ENCODE measurements around the gene CDC6.
A peak's percentile ranks its signal among the peaks of the same experiment; 100 is the strongest.

The CDC6 gene, protein sequence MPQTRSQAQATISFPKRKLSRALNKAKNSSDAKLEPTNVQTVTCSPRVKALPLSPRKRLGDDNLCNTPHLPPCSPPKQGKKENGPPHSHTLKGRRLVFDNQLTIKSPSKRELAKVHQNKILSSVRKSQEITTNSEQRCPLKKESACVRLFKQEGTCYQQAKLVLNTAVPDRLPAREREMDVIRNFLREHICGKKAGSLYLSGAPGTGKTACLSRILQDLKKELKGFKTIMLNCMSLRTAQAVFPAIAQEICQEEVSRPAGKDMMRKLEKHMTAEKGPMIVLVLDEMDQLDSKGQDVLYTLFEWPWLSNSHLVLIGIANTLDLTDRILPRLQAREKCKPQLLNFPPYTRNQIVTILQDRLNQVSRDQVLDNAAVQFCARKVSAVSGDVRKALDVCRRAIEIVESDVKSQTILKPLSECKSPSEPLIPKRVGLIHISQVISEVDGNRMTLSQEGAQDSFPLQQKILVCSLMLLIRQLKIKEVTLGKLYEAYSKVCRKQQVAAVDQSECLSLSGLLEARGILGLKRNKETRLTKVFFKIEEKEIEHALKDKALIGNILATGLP

GRCh38 chr17:40287494-40288369 is at the start of gene CDC6:
TSS of gene CDC6 (plus strand) at chr17:40287879. CDS start at chr17:40289421, 1,542 bp downstream.
- peak; percentile 98 for DNase-seq (ENCODE audit: low spot score)

DNA sequence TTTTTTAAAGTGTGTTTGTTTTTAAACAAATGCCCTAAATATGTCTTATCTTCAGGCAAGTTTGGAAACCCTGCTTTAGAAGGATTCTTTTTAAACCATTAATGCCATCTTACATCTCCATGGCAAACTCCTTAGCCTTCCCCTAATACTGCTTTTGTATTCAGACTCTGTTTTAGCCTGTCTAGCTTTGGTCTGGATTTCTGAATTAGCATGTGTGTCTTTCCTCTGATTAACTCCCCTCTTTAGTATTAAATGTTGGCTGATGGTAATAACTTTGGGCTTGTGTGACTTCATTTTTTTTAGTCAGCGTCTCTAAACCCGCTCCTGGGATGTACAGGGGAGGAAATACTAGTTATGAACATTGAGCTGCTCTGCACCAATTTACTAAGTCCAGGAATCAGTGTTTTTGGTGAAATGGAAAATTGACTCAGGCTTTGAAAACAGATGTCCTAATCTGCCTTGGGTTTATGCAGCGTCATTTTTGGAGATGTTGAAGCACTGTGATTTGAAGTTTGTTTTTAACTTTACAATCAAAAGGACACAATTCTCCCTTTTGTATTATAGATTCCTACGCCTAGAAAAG is 46.3 kb upstream of the CDC6 start:
- no peak for DNase-seq (ENCODE audit: low spot score)

- DNase-seq (ENCODE audit: low spot score), result no peak
Measured at GRCh38 chr17:40242774-40243173, 44.9 kb upstream of the CDC6 start.

GRCh38 chr17:40243761-40244160 is 43.9 kb upstream of the CDC6 start:
- DNase-seq (ENCODE audit: low spot score), result no peak

DNA sequence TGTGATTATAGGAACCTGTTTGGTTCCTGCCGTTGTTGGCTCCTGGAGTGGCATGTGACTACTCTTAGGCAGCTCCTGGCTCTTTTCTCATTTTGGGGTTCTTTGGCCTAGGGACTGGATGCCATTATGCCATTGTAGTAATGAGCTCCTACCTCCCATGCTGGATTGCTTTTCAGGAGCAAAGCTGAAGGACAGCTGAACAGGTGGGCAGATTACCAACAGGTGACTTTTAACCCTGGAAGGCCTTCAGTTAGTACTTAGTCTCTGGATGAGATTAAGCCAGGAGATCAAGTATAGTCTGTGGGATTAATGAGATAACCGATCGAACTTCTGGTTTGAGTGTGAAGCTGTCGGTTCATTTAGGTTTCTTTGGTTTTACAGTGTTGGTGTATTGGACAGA is 43.4 kb upstream of the CDC6 start:
- DNase-seq (ENCODE audit: low spot score), result no peak

GRCh38 chr17:40247926-40248495 is 39.7 kb upstream of the CDC6 start:
- DNase-seq (ENCODE audit: low spot score), result no peak

GRCh38 chr17:40248507-40248906 is 39.2 kb upstream of the CDC6 start:
- no peak for DNase-seq (ENCODE audit: low spot score)

GRCh38 chr17:40251576-40251975 is 36.1 kb upstream of the CDC6 start:
- peak; percentile 69 for DNase-seq (ENCODE audit: low spot score)

DNA sequence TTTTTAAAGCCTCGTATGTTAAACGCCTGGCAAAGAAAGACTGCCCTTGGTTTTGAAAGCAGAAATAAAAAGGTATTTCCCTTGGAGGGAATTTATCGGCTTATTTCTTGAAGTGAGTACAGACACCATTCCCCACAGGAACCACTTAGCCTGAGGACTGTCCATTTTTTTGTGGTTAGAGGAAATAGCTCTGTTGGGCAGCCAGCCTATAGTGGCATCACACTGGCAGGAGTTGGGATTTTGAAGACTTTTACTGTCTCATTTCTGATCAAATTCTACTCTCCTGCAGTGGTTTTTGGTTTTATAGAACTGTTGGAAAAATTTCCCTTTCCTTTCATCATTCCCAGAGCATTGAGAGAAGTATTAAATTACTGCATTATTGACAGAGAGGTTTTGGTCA is 34.1 kb upstream of the CDC6 start:
- no peak for DNase-seq (ENCODE audit: low spot score)

DNA sequence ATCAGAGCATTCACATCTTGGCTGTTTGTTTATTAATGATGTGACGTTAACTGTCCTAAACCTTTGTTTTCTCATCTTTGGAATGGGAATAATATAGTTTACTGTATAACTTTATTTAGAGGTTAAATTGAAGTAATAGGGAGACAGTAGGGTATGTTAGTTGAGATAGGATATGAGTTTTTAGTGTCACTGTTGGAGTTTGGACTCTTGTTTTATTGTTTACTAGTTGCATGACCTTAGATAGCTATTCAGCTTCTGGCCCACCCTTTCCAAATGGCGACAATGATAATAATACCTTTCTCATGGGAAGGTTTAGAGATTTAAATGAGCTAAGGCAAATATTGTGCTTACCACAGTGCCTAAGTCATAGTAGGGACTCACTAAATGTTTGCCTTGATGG is 28.2 kb upstream of the CDC6 start:
- no peak for DNase-seq (ENCODE audit: low spot score)

- no peak for DNase-seq (ENCODE audit: low spot score)
Measured at GRCh38 chr17:40260528-40260927, 27.2 kb upstream of the CDC6 start.

GRCh38 chr17:40264458-40265185 is 23.1 kb upstream of the CDC6 start:
- no peak for DNase-seq (ENCODE audit: low spot score)

GRCh38 chr17:40265337-40265736 is 22.3 kb upstream of the CDC6 start:
- no peak for DNase-seq (ENCODE audit: low spot score)

GRCh38 chr17:40266882-40267281 is 20.8 kb upstream of the CDC6 start:
- no peak for DNase-seq (ENCODE audit: low spot score)

DNA sequence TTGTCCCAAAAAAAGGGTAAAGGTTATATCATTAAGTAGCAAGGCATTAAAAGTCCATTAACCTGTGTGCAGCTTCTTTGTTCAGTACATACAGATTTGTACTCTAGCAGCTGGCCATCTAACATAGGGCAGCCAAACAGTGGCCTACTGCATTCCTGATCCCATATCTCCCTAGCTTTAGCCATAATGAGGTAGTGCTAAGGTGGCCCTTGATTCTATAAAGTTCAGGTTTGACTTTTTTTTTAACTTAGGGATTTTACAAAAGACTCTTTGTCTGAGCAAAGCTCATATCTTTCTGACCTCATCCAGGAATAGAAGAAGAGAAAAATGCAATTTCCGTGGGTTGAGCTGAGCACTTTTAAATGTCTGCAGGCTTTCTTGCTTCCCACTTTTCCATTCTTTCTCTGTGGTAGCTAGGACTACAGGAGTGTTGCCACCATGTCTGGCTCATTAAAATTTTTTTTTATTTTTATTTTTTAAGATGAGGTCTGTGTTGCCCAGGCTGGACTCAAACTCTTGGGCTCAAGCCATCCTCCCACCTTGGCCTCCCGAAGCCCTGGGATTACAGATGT is 19.5 kb upstream of the CDC6 start:
- no peak for DNase-seq (ENCODE audit: low spot score)

GRCh38 chr17:40278414-40278813 is 9.3 kb upstream of the CDC6 start:
- no peak for DNase-seq (ENCODE audit: low spot score)

DNA sequence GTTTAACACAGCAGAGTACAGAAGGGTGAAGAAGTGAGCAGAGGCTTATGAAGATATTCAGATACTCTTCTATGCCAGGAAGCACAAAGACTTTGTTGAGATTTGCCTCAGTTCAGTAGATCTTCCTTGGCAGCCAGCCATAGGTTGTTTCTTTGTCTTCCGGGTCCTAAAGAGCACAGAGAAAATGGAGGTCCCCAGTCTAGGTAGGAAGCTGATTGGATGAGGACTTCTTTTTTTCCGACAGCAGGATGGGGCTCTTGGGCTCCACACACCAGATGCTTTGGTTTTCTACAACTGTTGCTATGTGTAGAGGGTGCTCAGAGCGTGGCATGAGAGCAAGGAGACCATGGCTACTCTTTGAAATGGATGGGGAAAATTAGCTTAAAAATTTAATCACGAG is 8.3 kb upstream of the CDC6 start:
- no peak for DNase-seq (ENCODE audit: low spot score)

DNA sequence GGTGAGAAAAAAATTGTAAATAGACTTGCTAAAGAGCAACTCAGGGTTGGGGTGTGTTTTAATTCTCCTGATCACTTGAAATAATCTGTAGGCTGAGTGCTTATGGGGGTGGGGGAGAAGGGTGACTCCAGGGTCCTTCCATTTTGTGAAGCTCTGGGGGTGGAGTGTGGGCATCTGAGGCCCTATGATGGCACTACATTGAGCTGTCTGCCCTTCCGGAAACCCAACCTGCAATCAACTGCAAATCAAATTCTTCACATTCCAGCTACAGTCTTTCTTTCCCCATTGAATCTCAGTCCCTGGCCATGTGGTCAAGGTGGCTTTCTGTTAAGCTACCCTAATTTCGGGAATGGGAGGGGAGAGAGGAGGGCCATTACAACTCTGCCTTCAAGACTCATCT is 6.0 kb upstream of the CDC6 start:
- no peak for DNase-seq (ENCODE audit: low spot score)

DNA sequence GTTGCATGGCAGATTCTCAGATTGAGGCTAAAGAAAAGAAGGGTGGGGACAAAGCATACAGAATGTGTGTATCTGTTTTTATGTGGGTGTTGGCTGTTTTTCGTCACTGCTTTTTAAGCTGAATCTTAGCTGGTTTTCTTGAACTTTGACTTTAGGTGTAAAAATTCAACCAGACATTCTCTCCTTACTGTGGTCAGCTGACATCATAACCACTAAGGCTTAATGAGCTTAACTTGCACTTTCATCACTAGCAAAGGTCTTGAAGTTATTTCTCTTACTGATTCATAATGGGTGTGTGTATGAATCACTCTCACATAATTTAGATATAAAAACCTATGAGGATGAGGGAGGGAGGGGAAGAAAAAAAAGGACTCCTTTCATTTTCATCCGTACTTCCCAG is 4.0 kb upstream of the CDC6 start:
- peak; percentile 71 for DNase-seq (ENCODE audit: low spot score)

- peak; percentile 78 for DNase-seq (ENCODE audit: low spot score)
Measured at GRCh38 chr17:40284085-40284713, 3.5 kb upstream of the CDC6 start.

GRCh38 chr17:40286473-40286872 is 1.2 kb upstream of the CDC6 start:
- no peak for DNase-seq (ENCODE audit: low spot score)

Measured in hepatic stellate cell (primary cell).